A549 (cell line): ENCODE measurements around the gene PLEKHG3. TPM values are rescaled to one million over a fixed set of nuclear protein-coding genes. Genes with fewer than 3 reads are reported as not detected.

Source experiments
- ATAC-seq, 2 experiments: fragments of 200-7000 bp in 1 of 2; fragments of >200 bp in 1 of 2; cut with Nextera tagmentation in 1 of 2; cut with Tn5 transposase in 1 of 2; 3 replicates each; pipeline versions ENCODE4 v1.8.0 to v1.9.1; 2018 to 2020; ENCODE audit warnings: mild to moderate bottlenecking in 1 of 2, moderate library complexity in 1 of 2
- CTCF ChIA-PET: fragments of 300-600 bp; sonication (Branson Sonifier 250); formaldehyde crosslinking; extraction: SDS; loops from one replicate; lab custom pipeline; 2021; ENCODE audit warnings: antibody characterized with exemption, inconsistent platforms; lab: Yijun Ruan, JAX
- POLR2A ChIA-PET: fragments of 350-600 bp; formaldehyde crosslinking; extraction: SDS; loops from one replicate; lab custom pipeline; 2021; ENCODE audit warnings: antibody characterized with exemption, inconsistent platforms; lab: Yijun Ruan, JAX
- DNase-seq, 2 experiments: peaks; one replicate each; pipeline versions ENCODE4 v3.0.0 to v3.0.0-alpha.2; 2011 to 2016; ENCODE audit warnings: low read depth in 1 of 2, low spot score in 1 of 2
- FAIRE-seq: peaks from 2 replicates; lab custom pipeline; 2011; peaks lifted over from hg19 to GRCh38; lab: Jason Lieb, UNC
- H3K27ac ChIP-seq, 2 experiments: fragments of >200 bp; sonication (Bioruptor Twin); formaldehyde crosslinking; 3 replicates each; pipeline ENCODE4 v1.5.1; 2016 to 2017
- H3K4me1 ChIP-seq: fragments of >200 bp; sonication (Bioruptor Twin); formaldehyde crosslinking; 3 replicates; pipeline ENCODE4 v1.6.1; 2016
- H3K4me2 ChIP-seq: fragments of >200 bp; sonication (Bioruptor Twin); formaldehyde crosslinking; 3 replicates; pipeline ENCODE4 v1.6.1; 2016
- H3K4me3 ChIP-seq: fragments of >200 bp; sonication (Bioruptor Twin); formaldehyde crosslinking; 3 replicates; pipeline ENCODE4 v1.5.1; 2016
- H3K9me3 ChIP-seq: fragments of >200 bp; sonication (Bioruptor Twin); formaldehyde crosslinking; 3 replicates; pipeline ENCODE4 v1.6.1; 2016
- BHLHE40 ChIP-seq: IDR thresholded peaks from 2 replicates; pipeline ENCODE4 v1.6.1; 2012; ENCODE audit warnings: low read depth, low read length, inconsistent platforms
- CHD2 ChIP-seq: fragments of 150-350 bp; IDR thresholded peaks from 2 replicates; pipeline ENCODE4 v1.6.1; 2014; ENCODE audit warnings: low read length; ENCODE audit not compliant: partially characterized antibody
- E2F6 ChIP-seq: IDR thresholded peaks from 2 replicates; pipeline ENCODE4 v1.6.1; 2012; ENCODE audit warnings: low read depth, borderline replicate concordance
- EHMT2 ChIP-seq: fragments of 200-600 bp; sonication (generic); IDR thresholded peaks from 2 replicates; pipeline ENCODE4 v1.6.1; 2016; ENCODE audit warnings: antibody characterized with exemption, low read depth, mild to moderate bottlenecking, moderate library complexity
- FOXS1 ChIP-seq: fragments of 250-450 bp; sonication (Bioruptor Pico); IDR thresholded peaks from 2 replicates; pipeline ENCODE4 v1.5.0; 2020; ENCODE audit warnings: mild to moderate bottlenecking, moderate library complexity
- GATA3 ChIP-seq: IDR thresholded peaks from 2 replicates; pipeline ENCODE4 v1.6.1; 2012; ENCODE audit warnings: borderline replicate concordance
- HOXB13 ChIP-seq: fragments of 250-450 bp; sonication (Bioruptor Pico); IDR thresholded peaks from 2 replicates; pipeline ENCODE4 v1.5.0; 2020; ENCODE audit warnings: low read depth, mild to moderate bottlenecking, moderate library complexity
- JUN ChIP-seq, 2 experiments: fragments of >200 bp; sonication (Bioruptor Twin); formaldehyde crosslinking; IDR thresholded peaks; 2 replicates in 1 of 2; 3 replicates in 1 of 2; pipeline ENCODE4 v1.6.1; 2016 to 2017
- JUNB ChIP-seq: fragments of >200 bp; sonication (Bioruptor Twin); formaldehyde crosslinking; IDR thresholded peaks from 2 replicates; pipeline ENCODE4 v1.6.1; 2016
- KDM1A ChIP-seq: fragments of 200-600 bp; sonication (generic); IDR thresholded peaks from 2 replicates; pipeline ENCODE4 v1.6.1; 2016; ENCODE audit warnings: low read depth, mild to moderate bottlenecking
- KDM5A ChIP-seq: fragments of 200-600 bp; sonication (generic); IDR thresholded peaks from 2 replicates; pipeline ENCODE4 v1.6.1; 2016; ENCODE audit warnings: antibody characterized with exemption, mild to moderate bottlenecking
- MAFK ChIP-seq: fragments of 450-650 bp; IDR thresholded peaks from 2 replicates; pipeline ENCODE4 v1.6.1; 2014; ENCODE audit not compliant: partially characterized antibody
- MAZ ChIP-seq: fragments of 150-350 bp; IDR thresholded peaks from 2 replicates; pipeline ENCODE4 v1.6.1; 2014; ENCODE audit warnings: antibody characterized with exemption, low read depth, low read length, borderline replicate concordance
- NPAS2 ChIP-seq: fragments of 250-450 bp; sonication (Bioruptor Pico); IDR thresholded peaks from 2 replicates; pipeline ENCODE4 v1.8.0; 2022; ENCODE audit warnings: mild to moderate bottlenecking, moderate library complexity, borderline replicate concordance
- PHF8 ChIP-seq: fragments of 200-600 bp; sonication (generic); IDR thresholded peaks from 2 replicates; pipeline ENCODE4 v1.6.1; 2016; ENCODE audit warnings: low read depth, mild to moderate bottlenecking, antibody characterized with exemption, moderate library complexity, borderline replicate concordance
- POLR2AphosphoS2 ChIP-seq: conservative IDR thresholded peaks from 2 replicates; pipeline ENCODE4 v1.6.1; 2012; ENCODE audit warnings: low read length, improper control_type of control experiment, inconsistent platforms
- RAD21 ChIP-seq, 2 experiments: fragments of >200 bp in 1 of 2; sonication (Bioruptor Twin) in 1 of 2; formaldehyde crosslinking in 1 of 2; IDR thresholded peaks in 1 of 2; conservative IDR thresholded peaks in 1 of 2; 2 replicates in 1 of 2; 3 replicates in 1 of 2; pipeline ENCODE4 v1.6.1; 2012 to 2018; ENCODE audit warnings: inconsistent platforms in 1 of 2
- RARB ChIP-seq: fragments of 250-450 bp; sonication (Bioruptor Pico); IDR thresholded peaks from 2 replicates; pipeline ENCODE4 v1.8.0; 2021; ENCODE audit warnings: mild to moderate bottlenecking, moderate library complexity
- RNF2 ChIP-seq: fragments of 200-600 bp; sonication (generic); IDR thresholded peaks from 2 replicates; pipeline ENCODE4 v1.6.1; 2016; ENCODE audit warnings: low read depth, mild to moderate bottlenecking, antibody characterized with exemption, moderate library complexity, borderline replicate concordance
- TP53 ChIP-seq: fragments of 250-450 bp; sonication (Bioruptor Pico); IDR thresholded peaks from 2 replicates; pipeline ENCODE4 v1.5.0; 2021; ENCODE audit warnings: mild to moderate bottlenecking, moderate library complexity
- ZC3H11A ChIP-seq: fragments of 450-650 bp; IDR thresholded peaks from 2 replicates; pipeline ENCODE4 v1.6.1; 2014; ENCODE audit warnings: antibody characterized with exemption, mild to moderate bottlenecking
- ZFP36 ChIP-seq: fragments of 450-650 bp; IDR thresholded peaks from 2 replicates; pipeline ENCODE4 v1.6.1; 2014; ENCODE audit warnings: borderline replicate concordance; ENCODE audit not compliant: partially characterized antibody
- WGBS: methylation state at CpG from one replicate; pipeline ENCODE4 v1.1.6; 2017; ENCODE audit errors: missing lambda C conversion rate; 5-methylcytosine and 5-hydroxymethylcytosine counted together
- polyA plus RNA-seq, 4 experiments: library from polyadenylated mRNA; depleted of rRNA in 3 of 4; stranded (reverse); fragments of >200 nt; fragmentation: RNase III in 1 of 4; extraction: RNeasy Plus Mini Kit Qiagen cat#74134 plus additional on column Dnase treatment in 1 of 4; gene quantifications; 2 replicates in 3 of 4; 3 replicates in 1 of 4; pipeline ENCODE4 v1.2.3, GENCODE V29; 2011 to 2017
- TF ChIP-seq, protein P1 (sequence below): fragments of 450-650 bp; IDR thresholded peaks from 2 replicates; pipeline ENCODE4 v1.6.1; 2014; ENCODE audit warnings: antibody characterized with exemption
- TF ChIP-seq, protein P2 (sequence below): IDR thresholded peaks from 2 replicates; pipeline ENCODE4 v1.6.1; 2012

Gene PLEKHG3
- polyA plus RNA-seq, 2 of the 4 experiments (the other 2 are of a cell fraction), result 21.9 to 30.5 TPM

GRCh38 chr14:64768401-64769095 lies 64.3 kb downstream of the PLEKHG3 start:
- POLR2A ChIA-PET, result interaction anchor here (1.2 to 1.4 kb wide), 2 partner anchors 32 to 228 kb away, joined by 3 read pairs; partner anchors contain the start of gene HSPA2
- WGBS, result 83% methylated on average over 6 of the region's 13 CpGs
- FAIRE-seq (no peak), DNase-seq (no peak), ATAC-seq (no peak)
- no peak overlapping the region for H3K4me3 ChIP-seq
- H3K27ac ChIP-seq, result 0 out of 6 replicates have a peak overlapping the region, but pooled peaks of 1 of the 2 experiments have one; percentile 18
- no peak for TF ChIP-seq ZC3H11A
- TF ChIP-seq EHMT2, result no peak
- TF ChIP-seq JUNB, result no peak
- no peak for TF ChIP-seq PHF8
- no peak for TF ChIP-seq CHD2
- no peak for TF ChIP-seq FOXS1 (CRISPR knock-in tag)
- TF ChIP-seq, protein P1, sequence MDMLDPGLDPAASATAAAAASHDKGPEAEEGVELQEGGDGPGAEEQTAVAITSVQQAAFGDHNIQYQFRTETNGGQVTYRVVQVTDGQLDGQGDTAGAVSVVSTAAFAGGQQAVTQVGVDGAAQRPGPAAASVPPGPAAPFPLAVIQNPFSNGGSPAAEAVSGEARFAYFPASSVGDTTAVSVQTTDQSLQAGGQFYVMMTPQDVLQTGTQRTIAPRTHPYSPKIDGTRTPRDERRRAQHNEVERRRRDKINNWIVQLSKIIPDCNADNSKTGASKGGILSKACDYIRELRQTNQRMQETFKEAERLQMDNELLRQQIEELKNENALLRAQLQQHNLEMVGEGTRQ, result no peak
- TF ChIP-seq GATA3, result no peak
- TF ChIP-seq MAZ, result no peak
- TF ChIP-seq RAD21 (conservative IDR thresholded peaks at IDR 0.05 in 1 of 2, IDR thresholded peaks at IDR 0.05 in 1 of 2), result no peak
- no peak for TF ChIP-seq JUN (IDR thresholded peaks at IDR 0.05)
- TF ChIP-seq ZFP36, result no peak
- no peak for TF ChIP-seq MAFK
- no peak for TF ChIP-seq RNF2
- no peak for TF ChIP-seq HOXB13 (CRISPR knock-in tag)
- no peak for TF ChIP-seq RARB (CRISPR knock-in tag)
- CTCF ChIA-PET, result interaction anchor here (0.8 to 12.5 kb wide), 10 partner anchors 11 to 228 kb away, joined by 3 to 106 read pairs (median 4); partner anchors contain the start of gene HSPA2
- no peak overlapping the region for H3K4me2 ChIP-seq
- peaks cover 31% of the 10 kb centered on the region for H3K4me1 ChIP-seq
- H3K9me3 ChIP-seq, result no peaks in the 10 kb centered on the region

GRCh38 chr14:64769096-64770020 lies 65.1 kb downstream of the PLEKHG3 start:
- no peak for TF ChIP-seq POLR2AphosphoS2
- no peak for TF ChIP-seq KDM1A
- TF ChIP-seq NPAS2 (CRISPR knock-in tag), result no peak
- no peak for TF ChIP-seq KDM5A
- TF ChIP-seq, protein P2, sequence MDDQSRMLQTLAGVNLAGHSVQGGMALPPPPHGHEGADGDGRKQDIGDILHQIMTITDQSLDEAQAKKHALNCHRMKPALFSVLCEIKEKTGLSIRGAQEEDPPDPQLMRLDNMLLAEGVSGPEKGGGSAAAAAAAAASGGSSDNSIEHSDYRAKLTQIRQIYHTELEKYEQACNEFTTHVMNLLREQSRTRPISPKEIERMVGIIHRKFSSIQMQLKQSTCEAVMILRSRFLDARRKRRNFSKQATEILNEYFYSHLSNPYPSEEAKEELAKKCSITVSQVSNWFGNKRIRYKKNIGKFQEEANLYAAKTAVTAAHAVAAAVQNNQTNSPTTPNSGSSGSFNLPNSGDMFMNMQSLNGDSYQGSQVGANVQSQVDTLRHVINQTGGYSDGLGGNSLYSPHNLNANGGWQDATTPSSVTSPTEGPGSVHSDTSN, result no peak
- no peak for TF ChIP-seq E2F6
- TF ChIP-seq BHLHE40, result no peak
- no peak for TF ChIP-seq TP53
- H3K4me2 ChIP-seq, result no peak overlapping the region
- WGBS, result 87% methylated on average over 17 of the region's 17 CpGs
- ATAC-seq, result no peak
- no peak overlapping the region for H3K4me3 ChIP-seq
- H3K9me3 ChIP-seq, result no peaks in the 10 kb centered on the region
- no peak for DNase-seq
- H3K4me1 ChIP-seq, result peaks cover 23% of the 10 kb centered on the region
- POLR2A ChIA-PET, result interaction anchor here (1.2 to 1.4 kb wide), 2 partner anchors 31 to 229 kb away, joined by 3 read pairs; partner anchors contain the start of gene HSPA2
- no peak for FAIRE-seq
- CTCF ChIA-PET, result interaction anchor here (0.7 to 12.5 kb wide), 10 partner anchors 10 to 229 kb away, joined by 3 to 106 read pairs (median 4); partner anchors contain the start of gene HSPA2
- 0 out of 6 replicates have a peak overlapping the region, but pooled peaks of 1 of the 2 experiments have one; percentile 24 for H3K27ac ChIP-seq
